GM18511 (cell line): ENCODE measurements around the gene IDUA.
A peak's percentile ranks its signal among the peaks of the same experiment; 100 is the strongest.
"Not testable (repeated sequence)": the region's sequence is repeated elsewhere in the genome, so short reads cannot be mapped to it uniquely, and the experiment has no call there.

ENCODE experiments used
- ATAC-seq: cut with Tn5 transposase; IDR thresholded peaks from one replicate; pipeline ENCODE4 v1.9.1; 2021; ENCODE audit warnings: mild to moderate bottlenecking, moderate library complexity; ENCODE audit not compliant: unreplicated experiment

IDUA gene

DNA sequence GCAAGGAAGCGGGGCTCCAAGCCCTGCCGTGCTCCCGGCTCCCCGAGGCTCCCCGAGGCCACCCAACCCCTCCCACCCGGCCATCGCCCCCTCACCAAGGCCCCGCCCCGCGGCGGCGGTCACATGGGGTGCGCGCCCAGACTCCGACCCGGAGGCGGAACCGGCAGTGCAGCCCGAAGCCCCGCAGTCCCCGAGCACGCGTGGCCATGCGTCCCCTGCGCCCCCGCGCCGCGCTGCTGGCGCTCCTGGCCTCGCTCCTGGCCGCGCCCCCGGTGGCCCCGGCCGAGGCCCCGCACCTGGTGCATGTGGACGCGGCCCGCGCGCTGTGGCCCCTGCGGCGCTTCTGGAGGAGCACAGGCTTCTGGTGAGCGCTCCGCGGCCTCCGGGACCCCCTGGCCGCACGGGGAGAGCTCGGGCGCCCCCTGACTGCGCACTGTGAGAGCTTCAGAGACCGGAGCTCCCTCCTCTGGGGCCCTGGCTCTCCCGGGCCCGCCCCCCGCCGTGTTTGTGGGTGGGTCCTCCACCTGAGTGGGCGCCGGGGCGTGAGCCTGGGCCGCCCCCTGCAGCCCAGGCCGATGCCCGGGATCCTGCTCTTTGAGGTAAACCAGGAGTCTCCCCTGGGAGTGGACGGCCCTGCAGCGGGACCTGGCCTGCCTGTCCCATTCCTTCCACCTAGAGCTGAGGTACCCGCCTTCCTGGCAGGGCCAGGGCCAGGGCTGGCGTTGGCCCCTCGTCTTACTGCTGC is at the start of gene IDUA:
Gene IDUA (plus strand): TSS at position 166 of the 745 bp plus-strand sequence. CDS start 41 bp downstream, at position 207.
- ATAC-seq = peak; percentile 85

DNA sequence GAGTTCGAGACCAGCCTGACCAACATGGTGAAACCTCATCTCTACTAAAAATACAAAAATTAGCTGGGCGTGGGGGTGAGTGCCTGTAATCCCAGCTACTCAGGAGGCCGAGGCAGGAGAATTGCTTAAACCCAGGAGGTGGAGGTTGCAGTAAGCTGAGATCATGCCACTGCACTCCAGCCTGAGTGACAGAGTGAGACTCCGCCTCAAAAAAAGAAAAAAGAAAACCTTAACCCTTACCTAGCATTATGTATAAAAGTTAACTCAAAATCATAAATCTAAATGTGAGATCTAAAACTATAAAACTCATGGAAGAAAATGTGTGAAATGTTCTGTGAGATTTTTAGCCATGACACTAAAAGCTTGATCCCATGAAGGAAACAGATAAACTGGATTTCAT is 47.3 kb upstream of the IDUA start:
- not testable (repeated sequence) for ATAC-seq

DNA sequence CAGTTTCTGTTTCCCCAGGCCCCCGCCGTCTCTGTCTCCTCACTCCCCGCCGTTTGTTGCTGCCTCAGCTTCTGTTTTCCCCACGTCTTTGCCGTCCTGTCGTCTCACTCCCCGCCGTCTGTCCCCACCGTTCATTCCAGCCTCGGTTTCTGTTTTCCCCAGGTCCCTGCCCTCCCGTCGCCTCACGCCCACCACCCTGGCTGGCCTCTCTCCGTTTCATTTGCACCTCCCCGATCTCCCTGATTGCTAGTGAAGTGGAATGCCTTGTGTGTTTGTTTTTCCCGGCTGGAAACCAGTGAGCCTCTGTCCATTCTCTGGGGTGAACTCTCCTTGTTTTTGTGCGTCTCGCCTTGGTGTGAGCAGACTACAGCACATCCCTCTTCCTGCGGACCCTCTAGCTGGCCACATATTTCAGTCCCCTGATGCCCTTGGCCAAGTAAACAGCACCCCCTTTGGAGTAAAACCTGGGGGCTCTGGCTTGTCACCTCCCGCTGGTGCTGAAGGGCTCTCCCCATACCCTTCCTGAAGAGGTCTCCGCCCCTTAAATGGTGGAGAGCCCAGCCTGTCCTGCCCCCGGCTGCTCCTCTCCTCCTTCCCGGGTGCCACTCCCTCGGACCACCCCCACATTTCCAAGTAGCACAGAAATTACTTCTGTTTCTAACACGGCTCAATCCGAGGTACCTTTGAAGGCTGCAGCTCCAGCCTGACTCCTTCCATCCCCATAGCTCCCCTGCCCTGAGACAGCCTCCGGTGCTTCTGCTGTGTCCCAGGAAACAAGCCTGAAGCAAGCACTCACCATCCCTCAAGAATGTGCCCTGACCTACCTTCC is 41.4 kb upstream of the IDUA start:
- no peak for ATAC-seq

DNA sequence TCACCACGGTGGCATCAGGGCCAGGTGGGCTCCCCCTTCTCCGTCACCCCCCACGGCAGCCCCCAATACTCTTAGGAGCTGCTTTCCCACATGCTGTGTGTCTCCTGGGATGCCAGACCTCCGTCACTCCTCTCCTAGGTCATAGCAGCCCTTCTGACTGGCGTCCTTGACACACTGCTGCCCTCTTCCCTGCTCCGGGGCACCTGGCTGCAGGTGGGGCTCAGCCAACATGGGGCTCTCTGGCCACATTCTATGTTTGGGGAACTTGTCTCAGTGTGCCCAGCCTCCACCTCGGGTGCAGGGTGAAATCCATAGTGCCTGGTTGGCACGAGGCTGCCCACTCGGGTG is 40.8 kb upstream of the IDUA start:
- no peak for ATAC-seq

DNA sequence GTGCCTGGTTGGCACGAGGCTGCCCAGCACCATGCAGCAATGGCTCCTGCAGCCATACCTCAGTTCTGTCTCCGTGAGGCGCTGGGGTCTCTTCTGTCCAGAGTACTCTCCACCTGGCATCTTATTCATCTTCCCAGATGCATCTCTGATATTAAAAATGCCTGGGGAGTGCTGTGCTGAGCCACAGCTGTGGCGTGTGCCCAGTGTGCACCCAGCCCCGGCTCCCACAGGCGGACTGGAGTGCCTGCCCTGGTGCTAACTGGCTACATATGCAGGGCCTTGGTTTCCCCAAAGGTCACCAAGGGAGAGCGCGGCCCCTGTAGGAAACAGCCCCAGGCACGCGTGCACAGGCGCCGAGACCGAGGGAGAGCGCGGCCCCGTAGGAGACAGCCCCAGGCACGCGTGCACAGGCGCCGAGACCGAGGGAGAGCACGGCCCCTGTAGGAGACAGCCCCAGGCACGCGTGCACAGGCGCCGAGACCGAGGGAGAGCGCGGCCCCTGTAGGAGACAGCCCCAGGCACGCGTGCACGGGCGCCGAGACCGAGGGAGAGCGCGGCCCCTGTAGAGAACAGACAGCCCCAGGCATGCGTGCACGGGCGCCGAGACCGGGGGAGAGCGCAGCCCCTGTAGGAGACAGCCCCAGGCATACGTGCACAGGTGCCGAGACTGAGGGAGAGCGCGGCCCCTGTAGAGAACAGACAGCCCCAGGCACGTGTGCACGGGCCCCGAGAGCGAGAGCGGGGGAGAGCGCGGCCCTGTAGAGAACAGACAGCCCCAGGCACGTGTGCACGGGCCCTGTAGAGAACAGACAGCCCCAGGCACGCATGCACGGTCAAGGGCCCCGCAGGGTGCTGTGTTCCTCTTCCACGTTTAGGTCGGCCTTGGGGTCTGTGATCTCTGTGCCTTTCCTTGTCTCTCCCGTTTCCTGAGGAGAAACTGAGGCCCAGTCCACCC is 40.0 kb upstream of the IDUA start:
- ATAC-seq = no peak

DNA sequence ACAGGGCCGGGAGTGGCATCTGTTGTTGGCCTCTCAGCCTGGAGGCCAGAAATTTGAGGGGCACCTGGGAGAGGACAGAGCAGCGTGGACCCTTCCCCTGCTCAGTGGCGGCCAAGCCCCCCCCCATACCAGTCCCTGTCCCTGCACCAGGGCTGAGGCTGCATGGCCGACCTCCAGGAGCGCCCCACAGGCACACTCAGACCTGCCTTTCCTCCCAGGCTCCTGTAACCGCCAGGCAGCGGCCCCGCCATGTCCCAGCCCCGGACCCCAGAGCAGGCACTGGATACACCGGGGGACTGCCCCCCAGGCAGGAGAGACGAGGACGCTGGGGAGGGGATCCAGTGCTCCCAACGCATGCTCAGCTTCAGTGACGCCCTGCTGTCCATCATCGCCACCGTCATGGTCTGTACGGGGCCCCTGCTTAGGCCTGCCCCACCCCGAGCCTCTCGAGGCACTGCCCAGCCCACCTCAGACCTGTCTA is 39.3 kb upstream of the IDUA start:
- no peak for ATAC-seq

DNA sequence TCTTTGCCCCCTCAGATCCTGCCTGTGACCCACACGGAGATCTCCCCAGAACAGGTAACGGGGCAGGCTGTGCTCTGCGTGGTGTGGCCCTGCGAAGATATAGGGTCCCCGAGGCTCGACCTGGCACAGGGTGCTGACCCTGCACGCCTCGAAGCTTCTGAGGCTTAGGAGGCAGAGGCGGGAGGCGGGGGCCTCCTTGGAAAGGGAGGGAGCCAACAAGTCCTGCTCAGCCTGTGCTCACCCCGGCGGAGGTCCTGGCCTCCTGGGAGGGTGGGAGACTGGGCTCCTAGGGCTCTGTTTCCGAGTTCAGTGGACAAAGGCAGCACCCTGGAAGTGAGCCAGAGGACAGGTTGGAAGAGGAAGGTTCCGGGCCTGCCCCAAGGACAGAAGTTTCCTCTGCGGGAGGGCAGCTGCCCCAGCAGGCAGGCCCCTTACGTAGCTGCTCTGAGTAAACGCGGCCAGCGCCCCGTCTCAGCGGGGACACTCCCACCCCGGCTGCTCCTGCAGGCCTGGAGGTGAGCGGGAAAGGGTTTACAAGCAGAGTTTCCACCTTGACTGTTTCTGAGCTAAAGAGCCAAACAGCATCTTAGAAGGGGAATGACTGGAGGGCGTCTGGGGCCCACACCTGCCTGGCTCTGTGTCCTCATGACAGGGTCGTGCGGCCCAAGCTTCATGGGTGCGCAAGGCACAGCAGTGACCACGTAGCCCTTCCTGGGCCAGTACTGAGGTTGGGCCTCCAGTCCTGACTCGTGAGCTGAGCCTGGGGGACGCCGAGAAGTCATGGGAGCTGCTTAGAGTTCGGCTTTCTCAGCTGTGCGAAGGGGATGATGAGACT is 38.5 kb upstream of the IDUA start:
- ATAC-seq = no peak

DNA sequence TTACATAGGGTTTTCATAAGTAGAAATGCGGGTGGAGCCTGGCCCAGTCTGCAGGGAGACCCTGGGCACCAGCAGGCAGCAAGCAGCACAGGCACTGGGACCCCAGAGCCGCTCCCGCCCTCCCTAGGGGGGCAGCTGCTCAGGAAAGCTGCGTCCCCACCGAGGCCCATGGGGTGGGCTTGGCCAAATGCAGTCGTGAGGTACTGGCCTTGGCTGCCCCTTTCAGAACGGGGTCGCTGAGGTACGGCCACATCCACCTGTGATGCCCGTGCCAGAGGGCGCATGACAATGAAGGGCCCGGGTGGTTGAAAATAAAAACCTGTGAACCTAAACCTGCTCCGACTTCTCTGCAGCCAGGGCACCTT is 37.9 kb upstream of the IDUA start:
- no peak for ATAC-seq

DNA sequence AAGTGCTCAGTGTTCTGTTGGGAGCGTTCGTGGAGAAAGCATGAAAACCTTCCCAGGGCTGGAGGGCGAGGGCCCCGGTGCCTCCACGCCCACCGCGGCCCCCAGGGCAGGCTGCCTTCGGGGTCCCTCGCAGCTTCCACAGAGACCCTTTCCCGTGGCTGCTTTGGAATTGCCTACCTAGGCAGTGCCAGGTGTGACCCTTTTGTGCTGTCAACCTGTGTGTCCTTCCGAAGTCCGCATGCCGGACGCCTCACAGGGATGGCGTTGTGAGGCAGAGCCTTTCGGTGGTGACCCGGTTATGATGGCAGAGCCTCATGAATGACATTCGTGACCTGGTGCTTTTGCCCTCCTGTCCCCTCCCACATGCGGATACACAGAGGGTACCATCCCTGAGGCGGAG is 37.2 kb upstream of the IDUA start:
- ATAC-seq = no peak

DNA sequence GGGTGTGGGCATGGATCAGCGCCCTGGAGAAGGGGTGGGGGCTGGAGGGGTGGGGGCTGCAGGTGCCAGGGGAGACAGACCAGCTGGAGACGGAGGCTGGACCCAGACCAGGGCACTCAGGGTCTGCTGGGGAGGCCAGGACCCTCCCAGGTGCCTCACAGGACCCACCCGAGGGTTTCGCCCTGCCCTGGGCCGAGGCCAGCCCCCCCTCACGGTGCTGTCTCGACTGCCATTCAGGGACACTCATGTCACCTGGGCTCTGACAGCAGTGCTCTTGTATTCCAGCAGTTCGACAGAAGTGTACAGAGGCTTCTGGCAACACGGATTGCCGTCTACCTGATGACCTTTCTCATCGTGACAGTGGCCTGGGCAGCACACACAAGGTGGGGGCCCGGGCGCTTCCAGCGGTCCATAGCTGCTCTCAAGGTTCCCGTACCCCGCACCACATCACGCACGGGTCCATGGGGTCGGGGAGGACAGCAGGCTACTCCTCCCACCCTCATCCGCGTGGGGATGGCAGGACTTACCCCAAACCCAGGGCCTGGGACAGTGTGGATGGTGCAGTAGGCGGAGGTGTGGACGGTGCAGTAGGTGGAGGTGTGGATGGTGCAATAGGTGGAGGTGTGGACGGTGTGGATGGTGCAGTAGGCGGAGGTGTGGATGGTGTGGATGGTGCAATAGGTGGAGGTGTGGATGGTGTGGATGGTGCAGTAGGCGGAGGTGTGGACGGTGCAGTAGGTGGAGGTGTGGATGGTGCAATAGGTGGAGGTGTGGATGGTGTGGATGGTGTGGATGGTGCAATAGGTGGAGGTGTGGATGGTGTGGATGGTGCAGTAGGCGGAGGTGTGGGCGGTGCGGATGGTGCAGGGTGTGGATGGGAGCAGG is 36.5 kb upstream of the IDUA start:
- ATAC-seq = no peak

DNA sequence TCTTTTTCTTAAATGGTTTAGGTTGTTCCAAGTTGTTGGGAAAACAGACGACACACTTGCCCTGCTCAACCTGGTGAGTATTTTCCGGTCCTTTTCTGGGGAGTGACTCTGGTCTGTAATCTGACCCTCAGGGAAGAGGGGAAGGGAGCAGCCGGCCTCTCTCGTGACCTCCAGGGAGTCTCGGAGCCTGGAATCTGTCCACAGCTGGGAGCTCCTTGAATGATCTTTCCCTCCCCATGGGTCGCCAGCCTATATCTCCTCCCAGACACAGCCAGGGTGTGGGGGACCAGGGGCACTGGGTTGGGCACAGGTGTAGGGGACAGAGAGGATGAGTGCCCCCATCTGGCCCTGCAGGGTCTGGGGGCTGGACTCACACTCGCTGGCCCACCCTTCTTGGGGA is 35.7 kb upstream of the IDUA start:
- no peak for ATAC-seq

DNA sequence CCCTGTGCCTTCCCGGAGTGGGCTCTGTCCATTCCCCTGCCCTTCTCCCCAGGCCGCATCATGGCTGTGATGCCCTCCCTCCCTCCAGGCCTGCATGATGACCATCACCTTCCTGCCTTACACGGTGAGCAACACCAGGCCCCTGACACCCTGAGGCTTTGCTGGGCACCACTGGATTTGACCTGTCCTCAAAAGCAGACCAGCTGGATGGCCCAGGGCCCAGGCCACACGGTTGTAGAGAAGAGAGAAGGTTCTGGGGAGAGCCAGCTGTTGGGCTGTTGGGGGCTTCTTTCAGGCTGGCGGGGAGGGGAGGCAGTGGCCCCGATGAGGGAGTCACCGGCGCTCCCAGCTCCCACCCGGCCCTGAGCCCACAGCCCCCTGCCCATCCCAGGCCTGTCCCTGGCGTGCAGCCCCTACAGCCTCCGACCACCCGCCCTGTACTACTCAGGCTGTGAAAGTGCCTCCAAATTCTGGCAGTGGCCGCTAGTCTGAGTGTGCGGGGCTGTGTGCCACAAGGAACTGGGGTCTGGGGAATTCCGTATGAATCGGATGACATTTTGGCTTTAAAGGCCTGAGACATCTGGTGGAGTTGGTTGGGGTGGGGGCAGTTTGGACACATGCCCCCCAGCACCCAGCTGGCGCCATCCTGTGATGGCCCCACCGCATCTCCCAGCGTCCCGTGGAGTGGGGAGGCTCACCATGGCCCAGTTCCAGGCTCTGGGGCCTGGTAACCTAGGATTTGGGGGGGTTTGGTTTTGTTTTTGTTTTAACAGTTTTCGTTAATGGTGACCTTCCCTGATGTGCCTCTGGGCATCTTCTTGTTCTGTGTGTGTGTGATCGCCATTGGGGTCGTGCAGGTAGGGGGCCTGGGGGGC is 35.0 kb upstream of the IDUA start:
- no peak for ATAC-seq

DNA sequence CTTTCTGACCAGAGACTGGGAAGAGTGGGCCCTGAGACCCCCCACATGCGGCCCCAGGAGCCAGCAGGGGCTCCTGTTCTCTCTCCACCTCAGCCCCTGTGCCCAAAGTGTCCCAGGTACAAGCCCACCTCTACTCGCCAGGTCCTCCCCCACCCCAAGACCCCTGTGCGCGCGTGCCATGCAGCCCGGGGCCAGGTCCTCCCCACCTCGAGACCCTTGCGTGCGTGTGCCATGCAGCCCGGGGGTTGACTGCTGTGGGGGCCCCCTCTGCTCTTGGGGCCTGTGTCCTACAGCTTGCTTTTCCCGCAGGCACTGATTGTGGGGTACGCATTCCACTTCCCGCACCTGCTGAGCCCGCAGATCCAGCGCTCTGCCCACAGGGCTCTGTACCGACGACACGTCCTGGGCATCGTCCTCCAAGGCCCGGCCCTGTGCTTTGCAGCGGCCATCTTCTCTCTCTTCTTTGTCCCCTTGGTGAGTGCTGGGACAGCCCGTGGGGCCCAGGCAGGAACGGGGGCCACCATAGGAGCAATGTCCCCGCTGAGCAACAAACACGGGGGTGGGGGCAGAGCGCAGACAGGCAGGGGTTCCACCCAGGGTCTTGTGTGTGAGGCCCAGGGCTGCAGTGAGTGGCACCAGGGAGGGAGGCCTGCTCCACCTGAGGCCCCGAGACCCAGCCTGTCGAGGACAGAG is 33.8 kb upstream of the IDUA start:
- no peak for ATAC-seq

DNA sequence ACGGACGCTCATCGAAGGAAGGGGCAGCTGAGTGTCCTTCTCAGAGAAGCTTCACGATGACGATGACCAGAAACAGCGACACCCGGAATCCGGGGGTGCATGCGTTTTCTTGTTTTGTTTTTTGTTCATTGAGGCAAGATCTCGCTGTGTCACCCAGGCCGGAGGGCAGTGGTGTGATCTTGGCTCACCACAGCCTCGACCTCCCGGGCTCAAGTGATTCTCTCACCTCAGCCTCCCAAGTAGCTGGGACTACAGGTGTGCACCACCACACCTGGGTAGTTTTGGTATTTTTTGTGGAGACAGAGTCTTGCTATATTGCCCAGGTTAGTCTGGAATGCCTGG is 33.3 kb upstream of the IDUA start:
- no peak for ATAC-seq

DNA sequence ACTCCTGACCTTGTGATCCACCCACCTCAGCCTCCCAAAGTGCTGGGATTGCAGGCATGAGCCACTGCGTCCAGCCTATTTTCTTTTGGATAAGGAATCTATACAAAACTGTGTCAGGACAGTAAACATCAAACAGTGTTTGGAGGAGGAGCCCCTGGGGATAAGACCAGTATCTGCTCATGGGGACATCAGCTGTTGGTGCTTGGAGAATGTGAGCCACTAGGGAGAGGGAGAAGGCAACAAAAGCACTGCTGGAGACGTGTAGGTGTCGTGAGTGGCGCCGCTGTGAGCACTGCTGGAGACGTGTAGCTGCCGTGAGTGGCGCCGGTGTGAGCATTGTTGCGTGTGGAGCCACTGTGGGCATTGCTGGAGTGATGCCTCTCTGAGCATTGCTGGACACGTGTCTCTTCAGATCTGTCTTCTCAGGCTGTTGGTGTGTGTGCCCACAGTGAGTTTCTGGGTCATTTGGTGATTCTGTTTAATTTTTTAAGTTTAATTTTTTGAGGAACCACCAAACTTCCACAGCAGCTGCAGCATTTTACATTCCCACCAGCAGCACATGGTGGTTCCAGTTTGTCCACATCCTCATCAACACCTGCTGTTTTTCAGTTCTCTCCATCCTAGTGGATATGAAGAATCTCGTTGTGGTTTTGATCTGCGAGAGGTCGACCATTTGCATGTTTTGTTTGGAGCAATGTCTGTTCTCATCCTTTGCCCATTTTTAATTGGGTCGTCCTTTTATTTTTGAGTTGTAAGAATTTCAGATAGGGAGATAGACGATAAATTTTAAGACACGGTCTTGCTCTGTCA is 32.4 kb upstream of the IDUA start:
- no peak for ATAC-seq

DNA sequence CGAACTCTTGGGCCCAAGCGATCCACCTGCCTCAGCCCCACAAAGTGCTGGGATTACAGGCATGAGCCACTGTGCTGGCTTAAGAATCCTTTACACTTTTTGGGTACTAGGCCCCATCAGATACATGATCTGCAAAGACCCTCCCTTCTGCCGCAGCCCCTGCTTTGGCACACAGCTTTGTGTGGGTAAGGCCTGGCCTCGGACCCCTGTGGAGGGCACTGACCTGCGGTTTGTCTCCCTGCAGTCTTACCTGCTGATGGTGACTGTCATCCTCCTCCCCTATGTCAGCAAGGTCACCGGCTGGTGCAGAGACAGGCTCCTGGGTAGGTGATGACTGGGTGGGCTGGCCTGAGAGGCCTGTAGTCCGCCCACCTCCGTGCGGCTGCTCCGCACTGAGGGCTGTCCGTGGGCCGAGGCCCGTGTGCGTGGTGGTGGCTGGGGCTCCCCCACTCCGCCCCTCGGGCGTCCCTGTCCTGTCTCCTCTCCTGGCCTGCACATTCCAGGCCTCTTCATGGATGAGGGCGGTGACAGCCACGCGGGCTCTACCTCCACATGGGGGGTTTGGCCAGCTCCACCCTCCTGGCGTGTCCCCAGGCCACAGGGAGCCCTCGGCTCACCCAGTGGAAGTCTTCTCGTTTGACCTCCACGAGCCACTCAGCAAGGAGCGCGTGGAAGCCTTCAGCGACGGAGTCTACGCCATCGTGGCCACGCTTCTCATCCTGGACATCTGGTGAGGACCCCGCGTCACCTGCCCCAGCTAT is 31.5 kb upstream of the IDUA start:
- ATAC-seq = no peak
